HEK293 (cell line): ENCODE data around the gene PLEKHM2.
A peak's percentile ranks its signal among the peaks of the same experiment; 100 is the strongest.

Source experiments
- CTCF ChIA-PET: fragments of 350-600 bp; formaldehyde crosslinking; extraction: SDS; loops from one replicate; lab custom pipeline; 2021; ENCODE audit warnings: antibody characterized with exemption; lab: Yijun Ruan, JAX
- POLR2A ChIA-PET: fragments of 300-600 bp; formaldehyde crosslinking; extraction: SDS; loops from one replicate; lab custom pipeline; 2020; ENCODE audit warnings: antibody characterized with exemption, inconsistent platforms; lab: Yijun Ruan, JAX
- H3K27ac ChIP-seq: fragments of 200-500 bp; sonication (Bioruptor generic); 2 replicates; pipeline ENCODE4 v1.5.1; 2014; ENCODE audit warnings: low read depth, low read length, control low read depth, inconsistent platforms; ENCODE audit errors: extremely low read depth
- H3K36me3 ChIP-seq, 2 experiments: fragments of 200-500 bp in 1 of 2; sonication (Bioruptor generic) in 1 of 2; 1 replicate in 1 of 2; 2 replicates in 1 of 2; pipeline ENCODE4 v1.5.1; 2014 to 2017; ENCODE audit warnings: inconsistent platforms in 2 of 2, low read length in 2 of 2; ENCODE audit not compliant: control insufficient read depth in 2 of 2, insufficient read depth in 1 of 2
- H3K4me1 ChIP-seq: fragments of 200-500 bp; sonication (Bioruptor generic); 2 replicates; pipeline ENCODE4 v1.5.1; 2014; ENCODE audit warnings: mild to moderate bottlenecking, low read length, inconsistent platforms; ENCODE audit not compliant: control insufficient read depth, insufficient read depth
- H3K4me3 ChIP-seq: 2 replicates; pipeline ENCODE4 v1.5.1; 2011; ENCODE audit warnings: low read depth, mild to moderate bottlenecking, control low read depth, low read length, moderate library complexity
- H3K9me3 ChIP-seq: fragments of 200-500 bp; sonication (Bioruptor generic); 2 replicates; pipeline ENCODE4 v1.5.1; 2014; ENCODE audit warnings: low read depth, low read length, inconsistent platforms; ENCODE audit not compliant: control insufficient read depth, insufficient read depth
- CTCF ChIP-seq: fragments of 450-650 bp; formaldehyde crosslinking; IDR thresholded peaks from 2 replicates; pipeline ENCODE4 v1.5.1; 2016; ENCODE audit warnings: missing biosample characterization, missing genetic modification characterization
- GLI2 ChIP-seq: fragments of 450-650 bp; formaldehyde crosslinking; IDR thresholded peaks from 2 replicates; pipeline ENCODE4; 2017; ENCODE audit warnings: missing biosample characterization, missing genetic modification characterization, low read depth, borderline replicate concordance
- HOXA7 ChIP-seq: sonication (generic); formaldehyde crosslinking; IDR thresholded peaks from 2 replicates; pipeline ENCODE4 v1.8.1; 2022; ENCODE audit warnings: missing genetic modification reagents, borderline replicate concordance
- HOXD13 ChIP-seq: sonication (generic); formaldehyde crosslinking; IDR thresholded peaks from 2 replicates; pipeline ENCODE4 v1.8.0; 2022; ENCODE audit warnings: missing genetic modification reagents, borderline replicate concordance
- KLF17 ChIP-seq: fragments of 450-650 bp; formaldehyde crosslinking; IDR thresholded peaks from 2 replicates; pipeline ENCODE4 v1.5.1; 2016; ENCODE audit warnings: missing biosample characterization, missing genetic modification characterization
- KLF7 ChIP-seq: fragments of 450-650 bp; formaldehyde crosslinking; IDR thresholded peaks from 2 replicates; pipeline ENCODE4 v1.5.1; 2016; ENCODE audit warnings: missing biosample characterization, missing genetic modification characterization, borderline replicate concordance
- PRDM1 ChIP-seq: fragments of 450-650 bp; formaldehyde crosslinking; IDR thresholded peaks from 2 replicates; pipeline ENCODE4; 2016; ENCODE audit warnings: missing biosample characterization, missing genetic modification characterization
- PRDM6 ChIP-seq: fragments of 450-650 bp; formaldehyde crosslinking; IDR thresholded peaks from 2 replicates; pipeline ENCODE4 v1.5.1; 2017; ENCODE audit warnings: missing biosample characterization, missing genetic modification characterization
- ZBTB10 ChIP-seq: fragments of 450-650 bp; formaldehyde crosslinking; IDR thresholded peaks from 2 replicates; pipeline ENCODE4 v1.5.1; 2016; ENCODE audit warnings: missing biosample characterization, missing genetic modification characterization
- ZBTB20 ChIP-seq: fragments of 450-650 bp; formaldehyde crosslinking; IDR thresholded peaks from 2 replicates; pipeline ENCODE4 v1.5.1; 2016; ENCODE audit warnings: missing biosample characterization, missing genetic modification characterization
- ZBTB21 ChIP-seq: fragments of 450-650 bp; formaldehyde crosslinking; IDR thresholded peaks from 2 replicates; pipeline ENCODE4 v1.5.1; 2017; ENCODE audit warnings: missing biosample characterization, missing genetic modification characterization
- ZIC2 ChIP-seq: fragments of 450-650 bp; formaldehyde crosslinking; IDR thresholded peaks from 2 replicates; pipeline ENCODE4 v1.5.1; 2016; ENCODE audit warnings: missing biosample characterization, missing genetic modification characterization
- ZNF202 ChIP-seq: fragments of 450-650 bp; formaldehyde crosslinking; IDR thresholded peaks from 2 replicates; pipeline ENCODE4 v1.5.1; 2016; ENCODE audit warnings: missing biosample characterization, missing genetic modification characterization, borderline replicate concordance
- ZNF221 ChIP-seq: fragments of 450-650 bp; formaldehyde crosslinking; IDR thresholded peaks from 2 replicates; pipeline ENCODE4 v1.5.1; 2017; ENCODE audit warnings: missing biosample characterization, missing genetic modification characterization, borderline replicate concordance
- ZNF223 ChIP-seq: fragments of 450-650 bp; formaldehyde crosslinking; IDR thresholded peaks from 2 replicates; pipeline ENCODE4 v1.5.1; 2016; ENCODE audit warnings: missing biosample characterization, missing genetic modification characterization
- ZNF24 ChIP-seq: fragments of 450-650 bp; formaldehyde crosslinking; IDR thresholded peaks from 2 replicates; pipeline ENCODE4 v1.5.1; 2016; ENCODE audit warnings: missing biosample characterization, missing genetic modification characterization
- ZNF335 ChIP-seq: fragments of 450-650 bp; formaldehyde crosslinking; conservative IDR thresholded peaks from 2 replicates; pipeline ENCODE4 v1.5.1; 2016; ENCODE audit warnings: missing biosample characterization, missing genetic modification characterization
- ZNF37A ChIP-seq: fragments of 450-650 bp; IDR thresholded peaks from 2 replicates; pipeline ENCODE4 v1.5.1; 2018; ENCODE audit warnings: missing biosample characterization, missing genetic modification characterization
- ZNF416 ChIP-seq: fragments of 450-650 bp; formaldehyde crosslinking; IDR thresholded peaks from 2 replicates; pipeline ENCODE4 v1.5.1; 2016; ENCODE audit warnings: missing biosample characterization, missing genetic modification characterization
- ZNF624 ChIP-seq: fragments of 450-650 bp; formaldehyde crosslinking; IDR thresholded peaks from 2 replicates; pipeline ENCODE4 v1.5.1; 2017; ENCODE audit warnings: missing biosample characterization, missing genetic modification characterization
- ZNF670 ChIP-seq: fragments of 450-650 bp; formaldehyde crosslinking; IDR thresholded peaks from 2 replicates; pipeline ENCODE4 v1.5.1; 2016; ENCODE audit warnings: missing biosample characterization, missing genetic modification characterization, low read depth
- ZNF692 ChIP-seq: fragments of 450-650 bp; formaldehyde crosslinking; IDR thresholded peaks from 2 replicates; pipeline ENCODE4 v1.5.1; 2016; ENCODE audit warnings: missing biosample characterization, missing genetic modification characterization
- ZNF777 ChIP-seq: fragments of 450-650 bp; formaldehyde crosslinking; IDR thresholded peaks from 2 replicates; pipeline ENCODE4 v1.5.1; 2017; ENCODE audit warnings: missing biosample characterization, missing genetic modification characterization, borderline replicate concordance
- ZNF791 ChIP-seq: fragments of 450-650 bp; formaldehyde crosslinking; IDR thresholded peaks from 2 replicates; pipeline ENCODE4 v1.5.1; 2016; ENCODE audit warnings: missing biosample characterization, missing genetic modification characterization

The PLEKHM2 gene

GRCh38 chr1:15685820-15686219, 1.7 kb downstream of the PLEKHM2 start:
- TF ChIP-seq PRDM1 (peak; percentile 83; the same call in 1 of the 2 replicates), CTCF (tag by site-specific recombination) (no peak), KLF7 (tag by site-specific recombination) (no peak), ZBTB10 (tag by site-specific recombination) (no peak), PRDM6 (tag by site-specific recombination) (peak; percentile 63; the same call in 1 of the 2 replicates)
- TF ChIP-seq, all 188 proteins: peak for 2
- POLR2A ChIA-PET: no interaction called here
- no peak overlapping the region for H3K27ac ChIP-seq
- H3K36me3 ChIP-seq: peaks cover 0 to 16% of the 10 kb centered on the region in 2 experiments; a peak in 1 of 3 replicates
- no peaks in the 10 kb centered on the region for H3K9me3 ChIP-seq
- peak overlapping the region; percentile 9 for H3K4me3 ChIP-seq
- CTCF ChIA-PET: no interaction called here
- no peaks in the 10 kb centered on the region; the same call in 1 of the 2 replicates for H3K4me1 ChIP-seq

- ChIA-PET POLR2A (no interaction called here), CTCF (interaction anchor here (0.6 kb wide), 1 partner anchor 91 kb away, joined by 4 read pairs; no protein-coding TSS in a partner anchor)
- no peaks in the 10 kb centered on the region for H3K4me1 ChIP-seq
- H3K36me3 ChIP-seq: peaks cover 0 to 19% of the 10 kb centered on the region in 2 experiments; a peak in 1 of 3 replicates
- no peak overlapping the region for H3K27ac ChIP-seq
- H3K9me3 ChIP-seq: no peaks in the 10 kb centered on the region
- no peak for TF ChIP-seq ZBTB20 (tag by site-specific recombination)
- no peak for TF ChIP-seq ZNF37A (tag by site-specific recombination)
- no peak for TF ChIP-seq ZNF202 (tag by site-specific recombination)
- TF ChIP-seq HOXD13 (CRISPR knock-in tag): no peak
- no peak for TF ChIP-seq ZNF624 (tag by site-specific recombination)
- TF ChIP-seq GLI2 (tag by site-specific recombination): no peak
- no peak for TF ChIP-seq HOXA7 (CRISPR knock-in tag)
- no peak for TF ChIP-seq ZBTB10 (tag by site-specific recombination)
- TF ChIP-seq ZNF416: no peak
- no peak for TF ChIP-seq ZNF24
- no peak for TF ChIP-seq ZBTB21 (tag by site-specific recombination)
- TF ChIP-seq ZNF791: no peak
- TF ChIP-seq ZNF335 (tag by site-specific recombination): no peak
- TF ChIP-seq ZNF221 (tag by site-specific recombination): no peak
- no peak for TF ChIP-seq ZNF223 (tag by site-specific recombination)
- no peak for TF ChIP-seq ZNF777 (tag by site-specific recombination)
- no peak for TF ChIP-seq KLF17 (tag by site-specific recombination)
- TF ChIP-seq ZNF670 (tag by site-specific recombination): no peak
- no peak for TF ChIP-seq ZNF692 (tag by site-specific recombination)
- no peak for TF ChIP-seq ZIC2
- H3K4me3 ChIP-seq: no peak overlapping the region
These were observed 3.3 kb downstream of the PLEKHM2 start for GRCh38 chr1:15687446-15687845.
